Activated CD4-positive, alpha-beta T cell treated with anti-CD3 and anti-CD28 coated beads for 1 hour (primary cell): ENCODE data around the gene TTC1.
"Not testable (repeated sequence)": the region's sequence is repeated elsewhere in the genome, so short reads cannot be mapped to it uniquely, and the experiment has no call there.

Source experiments
- DNase-seq: peaks from one replicate; pipeline ENCODE4 v3.0.0-alpha.2; 2020

TTC1 gene, protein sequence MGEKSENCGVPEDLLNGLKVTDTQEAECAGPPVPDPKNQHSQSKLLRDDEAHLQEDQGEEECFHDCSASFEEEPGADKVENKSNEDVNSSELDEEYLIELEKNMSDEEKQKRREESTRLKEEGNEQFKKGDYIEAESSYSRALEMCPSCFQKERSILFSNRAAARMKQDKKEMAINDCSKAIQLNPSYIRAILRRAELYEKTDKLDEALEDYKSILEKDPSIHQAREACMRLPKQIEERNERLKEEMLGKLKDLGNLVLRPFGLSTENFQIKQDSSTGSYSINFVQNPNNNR

DNA sequence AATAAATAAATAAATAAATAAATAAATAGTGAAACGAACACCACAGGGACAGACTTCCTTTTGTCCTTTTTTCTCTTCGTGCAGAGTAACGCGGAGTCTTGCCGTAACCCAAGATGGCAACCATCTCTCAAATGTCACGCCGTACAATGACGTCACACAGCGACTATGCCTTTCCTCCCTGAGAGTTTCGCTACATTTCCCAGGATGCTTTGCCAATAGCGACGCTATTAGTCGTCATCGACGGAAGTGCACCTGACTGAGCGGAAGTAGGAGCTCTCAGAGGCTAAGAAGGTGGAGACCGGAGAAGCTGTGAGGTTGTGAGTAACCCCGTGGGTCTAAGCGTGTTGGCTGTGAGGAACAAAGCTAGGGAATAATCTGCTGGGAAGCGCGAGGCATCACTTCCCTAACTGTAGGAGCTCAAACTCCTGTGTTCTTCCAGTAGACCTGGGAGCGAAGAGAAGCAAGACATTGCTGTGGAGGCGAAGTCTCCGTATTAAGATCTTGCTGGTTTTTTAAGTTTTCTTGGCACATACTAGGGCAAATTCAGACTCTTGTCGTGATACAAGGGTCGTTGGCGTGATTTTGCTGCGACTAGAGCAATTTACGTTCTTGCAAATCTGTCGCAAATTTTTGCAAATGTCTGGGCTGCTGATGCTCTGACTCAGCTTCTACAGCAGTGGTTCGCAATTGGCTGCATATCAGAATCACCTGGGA, at the start of gene TTC1:
TTC1 (plus strand) TSS at position 263 of the 714 bp plus-strand sequence. CDS start 1,390 bp downstream, outside the sequence.
- DNase-seq, result peak; percentile 87

DNA sequence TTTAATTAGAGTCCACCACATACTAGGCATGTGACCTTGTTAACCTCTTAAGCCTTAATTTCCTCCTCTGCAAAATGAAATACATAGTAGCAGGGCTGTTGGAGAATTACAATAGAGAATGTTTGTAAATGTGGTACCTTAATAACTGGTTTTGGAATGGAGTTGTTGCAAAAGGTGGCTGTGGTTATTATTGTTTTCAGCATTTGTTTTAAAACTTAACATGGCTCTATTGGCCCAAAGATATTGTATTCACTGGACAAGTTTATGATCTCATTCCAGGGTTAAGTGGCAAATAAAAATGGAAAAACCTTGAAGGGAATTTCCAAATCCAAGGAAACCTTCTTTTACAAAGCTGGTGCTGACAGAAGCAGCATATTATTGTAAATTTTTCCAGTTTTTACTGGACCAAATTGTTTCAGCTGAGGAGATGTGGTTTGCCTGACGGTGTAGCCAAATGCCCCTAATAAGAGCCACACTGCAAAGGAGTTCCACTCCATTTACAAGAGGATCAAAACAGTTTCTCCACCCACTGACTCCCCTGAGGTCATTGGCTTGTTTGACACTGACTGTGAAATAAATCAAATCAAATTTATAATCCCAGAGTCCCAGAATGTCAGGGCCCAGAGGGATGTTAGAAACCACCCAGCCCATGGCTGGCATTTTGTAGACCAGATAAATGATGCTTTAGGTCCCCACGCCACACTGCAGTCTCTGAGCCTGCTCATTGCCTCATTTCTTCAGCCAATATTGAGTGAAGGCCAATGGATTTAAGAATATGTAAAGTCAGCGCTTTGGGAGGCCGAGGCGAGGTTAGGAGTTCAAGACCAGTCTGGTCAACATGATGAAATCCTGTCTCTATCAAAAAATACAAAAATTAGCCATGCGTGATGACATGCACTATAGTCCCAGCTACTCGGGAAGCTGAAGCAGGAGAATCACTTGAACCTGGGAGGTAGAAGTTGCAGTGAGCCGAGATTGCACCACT, 47.5 kb upstream of the TTC1 start:
- DNase-seq, result no peak

DNA sequence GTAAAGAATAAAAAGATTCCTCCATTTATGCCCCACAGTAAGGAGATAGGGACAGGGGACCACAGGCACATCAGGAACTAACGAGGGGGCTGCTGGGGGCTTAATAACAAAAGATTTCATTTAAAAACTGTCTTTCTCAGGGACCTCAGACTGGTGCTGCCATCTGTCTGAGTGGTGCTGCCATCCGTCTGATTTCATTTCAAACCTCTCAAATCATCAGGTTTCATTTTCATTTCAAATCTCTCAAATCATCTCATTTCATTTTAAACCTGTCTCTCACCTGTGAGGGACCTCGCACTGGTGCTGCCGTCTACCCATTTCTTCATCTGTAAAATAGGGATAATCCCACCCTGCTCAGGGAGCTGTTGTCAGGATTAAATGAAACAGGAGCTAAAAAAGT, 46.7 kb upstream of the TTC1 start:
- no peak for DNase-seq

DNA sequence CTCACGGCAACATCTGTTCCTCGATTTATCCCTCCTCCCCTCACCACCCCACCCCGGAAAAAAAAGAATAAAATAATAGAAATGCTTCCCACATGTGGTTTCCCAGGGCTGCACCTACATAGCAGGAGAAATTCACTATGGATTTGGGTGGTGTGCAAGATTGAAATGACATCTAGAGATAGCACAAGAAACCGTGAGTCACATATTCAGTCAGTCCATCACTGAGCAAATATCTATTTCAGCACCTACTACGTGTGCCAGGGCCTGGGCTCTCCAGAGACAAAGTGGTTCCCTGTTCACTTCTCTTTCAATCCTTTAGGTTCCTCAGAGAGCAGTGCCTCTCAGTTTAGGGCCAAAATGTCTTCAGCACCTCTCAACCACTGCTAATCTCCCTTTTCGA, 45.0 kb upstream of the TTC1 start:
- DNase-seq, result no peak

DNA sequence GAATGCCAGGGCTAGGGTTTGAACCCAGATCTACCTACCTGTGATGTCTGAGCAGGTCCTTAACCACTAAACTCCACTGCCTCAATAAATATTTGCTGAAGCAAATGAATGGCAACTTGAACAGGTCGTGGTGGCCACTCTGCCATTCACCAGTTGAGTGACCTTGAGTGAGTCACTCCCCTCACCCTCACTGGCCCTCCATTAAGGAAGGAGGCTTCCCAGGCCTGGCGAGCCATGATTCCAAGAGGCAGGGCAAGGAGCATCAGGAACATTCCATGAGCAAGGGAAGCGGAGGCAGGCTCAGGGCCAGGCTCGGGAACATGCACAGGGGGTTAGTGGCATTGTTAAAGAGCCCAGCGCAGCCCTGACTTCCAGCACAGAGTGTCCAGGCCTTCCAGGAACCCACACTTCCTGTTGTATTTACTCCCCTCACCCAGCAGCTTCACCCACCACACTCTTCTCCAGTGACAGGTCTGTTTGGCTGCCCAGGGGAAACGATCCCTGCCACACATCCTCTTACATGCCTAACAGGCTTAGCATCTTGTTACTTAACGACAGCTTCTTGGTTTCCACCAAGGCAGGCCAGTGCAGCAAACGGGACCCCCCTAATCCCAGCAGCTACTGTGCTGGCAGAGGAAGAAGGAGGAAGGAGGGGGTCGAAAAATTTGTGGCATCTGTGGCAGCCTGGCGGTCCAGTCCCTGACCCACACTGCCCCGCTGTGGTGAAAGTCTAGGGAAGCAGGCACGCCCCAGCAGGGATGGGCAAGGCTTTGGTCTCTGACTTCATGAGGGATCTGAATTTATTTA, 43.7 kb upstream of the TTC1 start:
- no peak for DNase-seq

DNA sequence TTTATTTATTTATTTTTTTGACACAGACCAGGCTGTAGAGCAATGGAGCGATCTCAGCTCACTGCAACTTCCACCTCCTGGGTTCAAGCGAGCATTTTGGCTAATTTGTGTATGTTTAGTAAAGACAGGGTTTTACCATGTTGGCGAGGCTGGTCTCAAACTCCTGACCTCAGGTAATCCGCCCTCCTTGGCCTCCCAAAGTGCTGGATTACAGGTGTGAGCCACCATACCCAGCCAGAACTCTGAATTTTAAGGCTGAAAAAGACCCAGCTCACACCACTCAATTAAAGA, 43.2 kb upstream of the TTC1 start:
- DNase-seq, result not testable (repeated sequence)

DNA sequence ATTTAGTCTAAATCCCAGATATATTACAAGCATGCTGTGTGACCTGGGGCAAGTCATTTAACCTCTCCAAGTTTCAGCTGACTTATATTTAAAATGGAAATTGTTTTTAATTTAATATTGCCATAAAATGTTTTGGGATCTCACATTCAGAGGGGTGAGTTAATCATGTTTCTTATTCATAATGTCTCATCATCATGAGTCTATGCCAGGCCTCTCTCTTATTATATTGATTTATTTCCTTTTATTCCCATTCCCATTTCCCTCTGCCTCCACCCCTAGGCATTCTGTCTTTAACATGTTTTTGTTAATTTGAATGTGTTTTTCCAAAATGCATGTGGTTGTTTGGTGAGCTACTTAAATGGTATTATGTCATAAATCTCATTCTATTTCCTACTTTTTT, 39.0 kb upstream of the TTC1 start:
- no peak for DNase-seq

DNA sequence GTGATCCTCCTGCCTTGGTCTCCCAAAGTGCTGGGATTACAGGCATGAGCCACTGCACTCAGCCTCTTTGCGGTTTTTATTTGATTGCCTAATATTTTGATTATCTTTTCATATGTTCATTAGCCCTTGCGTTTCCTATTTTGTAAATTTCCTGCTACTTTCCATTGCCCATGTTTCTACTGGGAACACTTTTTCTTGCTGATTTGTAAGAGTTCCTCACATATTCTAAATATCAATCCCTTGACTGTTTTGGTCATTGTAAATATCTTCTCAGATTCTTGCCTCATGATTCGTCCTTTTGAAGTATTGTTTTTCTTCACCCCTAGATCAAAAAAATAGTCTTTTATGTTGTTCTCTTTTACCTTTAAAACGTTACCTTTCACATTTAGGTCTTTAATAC, 37.9 kb upstream of the TTC1 start:
- no peak for DNase-seq

DNA sequence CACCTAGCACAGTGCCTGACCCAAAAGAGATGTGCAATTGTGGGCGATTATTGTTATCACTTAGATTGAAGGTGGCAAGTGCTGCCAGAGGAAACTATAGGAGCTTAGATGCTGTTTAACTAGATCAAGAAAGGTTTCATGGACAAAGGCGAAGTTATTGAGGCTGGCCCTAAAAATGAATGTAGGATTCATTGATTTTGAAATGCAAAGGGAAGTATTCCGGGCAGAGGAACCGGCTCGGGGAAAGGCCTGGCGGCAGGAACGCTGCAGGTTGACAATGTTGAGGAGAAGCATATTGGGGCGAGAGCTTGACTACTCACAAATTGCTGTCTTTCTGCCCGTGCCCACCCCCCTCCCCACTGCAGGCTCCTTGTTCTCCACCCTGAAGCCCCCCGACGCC, 37.4 kb upstream of the TTC1 start:
- DNase-seq, result no peak

DNA sequence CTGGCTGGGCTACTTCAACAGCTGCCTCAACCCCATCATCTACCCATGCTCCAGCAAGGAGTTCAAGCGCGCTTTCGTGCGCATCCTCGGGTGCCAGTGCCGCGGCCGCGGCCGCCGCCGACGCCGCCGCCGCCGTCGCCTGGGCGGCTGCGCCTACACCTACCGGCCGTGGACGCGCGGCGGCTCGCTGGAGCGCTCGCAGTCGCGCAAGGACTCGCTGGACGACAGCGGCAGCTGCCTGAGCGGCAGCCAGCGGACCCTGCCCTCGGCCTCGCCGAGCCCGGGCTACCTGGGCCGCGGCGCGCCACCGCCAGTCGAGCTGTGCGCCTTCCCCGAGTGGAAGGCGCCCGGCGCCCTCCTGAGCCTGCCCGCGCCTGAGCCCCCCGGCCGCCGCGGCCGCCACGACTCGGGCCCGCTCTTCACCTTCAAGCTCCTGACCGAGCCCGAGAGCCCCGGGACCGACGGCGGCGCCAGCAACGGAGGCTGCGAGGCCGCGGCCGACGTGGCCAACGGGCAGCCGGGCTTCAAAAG, 36.9 kb upstream of the TTC1 start:
- DNase-seq, result no peak

DNA sequence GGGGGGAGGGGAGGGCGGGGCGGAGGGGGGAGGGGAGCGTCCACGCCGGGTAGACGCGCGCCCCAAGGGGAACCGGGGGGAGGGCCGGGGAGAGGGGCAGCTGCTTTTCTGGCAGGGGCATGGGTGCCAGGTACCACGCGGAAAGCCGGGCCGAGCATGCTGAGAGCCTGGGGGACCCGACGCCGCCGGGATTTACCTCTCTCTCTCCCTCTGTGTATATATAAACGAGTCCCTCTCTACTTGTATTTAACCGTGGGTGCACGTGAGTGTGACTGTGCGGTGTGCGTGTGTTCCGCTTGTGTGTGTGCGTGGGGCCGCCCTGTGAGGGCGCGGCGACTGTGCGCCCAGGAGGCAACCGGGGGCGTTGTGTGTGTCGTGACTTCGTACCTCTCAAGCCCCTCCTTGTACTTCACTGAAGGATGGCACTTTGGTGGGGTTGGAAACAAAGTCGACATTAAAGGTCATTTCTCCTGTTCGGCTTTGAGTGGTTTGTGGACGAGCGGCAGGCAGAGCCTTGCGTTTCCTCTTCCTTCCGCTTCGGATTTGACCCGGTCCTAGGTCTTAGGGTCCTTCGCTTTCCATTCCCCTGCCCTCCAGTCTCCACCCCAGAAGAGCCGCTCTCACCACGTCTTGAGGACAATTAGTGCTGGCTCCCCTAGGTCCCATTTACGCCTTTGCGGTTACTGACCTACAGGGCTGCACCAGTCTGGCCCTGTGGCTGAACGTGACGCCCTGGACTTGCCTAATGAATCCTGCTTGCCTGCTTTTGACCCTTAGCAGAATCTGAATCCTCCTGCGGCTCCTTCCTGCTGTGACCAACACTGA, 36.2 kb upstream of the TTC1 start:
- no peak for DNase-seq

DNA sequence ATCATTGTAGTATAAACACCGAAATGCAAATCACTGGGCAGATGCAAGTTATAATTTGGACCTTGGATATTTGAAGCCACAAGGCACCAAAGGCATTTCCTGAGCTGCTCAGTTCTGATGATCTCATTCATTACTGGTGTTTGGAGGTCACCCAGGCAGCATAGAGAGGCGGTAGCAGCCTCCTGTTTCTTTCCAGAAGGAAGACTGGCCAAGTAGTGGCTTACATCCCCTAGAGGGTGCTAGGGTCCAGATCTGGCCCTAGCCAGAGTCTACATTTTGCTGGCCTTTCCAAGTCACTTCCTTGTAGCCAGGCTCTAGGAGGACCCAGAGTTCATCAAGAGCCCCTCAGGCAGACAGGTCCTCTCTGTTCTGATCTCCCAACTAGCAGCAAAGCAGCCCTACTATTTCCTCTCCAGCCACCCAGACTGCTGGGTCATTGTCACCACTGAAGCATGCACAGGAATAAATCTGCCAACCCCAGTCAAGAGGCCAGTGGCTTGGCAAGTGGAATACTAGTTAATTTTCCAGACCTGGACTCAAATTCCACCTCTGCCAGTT, 33.4 kb upstream of the TTC1 start:
- no peak for DNase-seq

DNA sequence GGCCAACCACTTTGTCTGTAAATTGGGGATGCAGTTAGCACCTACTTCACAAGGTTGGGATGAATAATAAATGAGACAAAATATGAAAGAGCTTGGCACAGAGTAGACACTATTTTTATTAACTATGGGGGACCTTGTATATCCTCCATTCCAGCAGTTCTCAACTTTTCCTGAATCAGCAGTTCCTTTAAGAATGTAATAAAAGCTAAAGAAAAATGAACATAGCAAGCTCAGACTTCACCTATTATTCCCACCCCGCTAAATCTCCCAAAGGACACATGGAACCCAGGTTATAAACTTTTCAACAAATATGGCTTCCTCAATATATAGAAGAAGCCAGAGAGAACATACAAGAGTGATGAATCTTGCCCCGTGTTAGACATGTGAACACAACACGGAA, 32.0 kb upstream of the TTC1 start:
- DNase-seq, result no peak

DNA sequence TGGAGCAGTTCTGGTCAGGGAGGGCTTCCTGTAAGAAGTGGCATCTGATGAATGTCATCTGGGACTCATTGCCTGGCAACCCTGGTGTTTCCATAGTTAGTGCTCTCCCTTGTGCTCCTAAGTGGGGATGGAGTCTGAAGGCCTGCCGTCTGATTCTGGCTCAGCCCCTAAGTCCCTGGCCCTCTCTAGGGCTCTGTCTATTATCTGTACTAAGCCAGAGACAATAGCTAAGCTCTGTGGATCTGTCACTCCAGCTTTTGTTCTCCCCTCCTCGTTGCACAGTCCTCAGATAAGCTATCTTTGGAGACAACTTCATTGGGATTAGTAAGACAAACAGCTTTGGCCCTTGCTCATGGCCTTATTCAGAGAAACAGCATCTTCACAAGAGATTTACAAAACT, 30.6 kb upstream of the TTC1 start:
- no peak for DNase-seq

DNA sequence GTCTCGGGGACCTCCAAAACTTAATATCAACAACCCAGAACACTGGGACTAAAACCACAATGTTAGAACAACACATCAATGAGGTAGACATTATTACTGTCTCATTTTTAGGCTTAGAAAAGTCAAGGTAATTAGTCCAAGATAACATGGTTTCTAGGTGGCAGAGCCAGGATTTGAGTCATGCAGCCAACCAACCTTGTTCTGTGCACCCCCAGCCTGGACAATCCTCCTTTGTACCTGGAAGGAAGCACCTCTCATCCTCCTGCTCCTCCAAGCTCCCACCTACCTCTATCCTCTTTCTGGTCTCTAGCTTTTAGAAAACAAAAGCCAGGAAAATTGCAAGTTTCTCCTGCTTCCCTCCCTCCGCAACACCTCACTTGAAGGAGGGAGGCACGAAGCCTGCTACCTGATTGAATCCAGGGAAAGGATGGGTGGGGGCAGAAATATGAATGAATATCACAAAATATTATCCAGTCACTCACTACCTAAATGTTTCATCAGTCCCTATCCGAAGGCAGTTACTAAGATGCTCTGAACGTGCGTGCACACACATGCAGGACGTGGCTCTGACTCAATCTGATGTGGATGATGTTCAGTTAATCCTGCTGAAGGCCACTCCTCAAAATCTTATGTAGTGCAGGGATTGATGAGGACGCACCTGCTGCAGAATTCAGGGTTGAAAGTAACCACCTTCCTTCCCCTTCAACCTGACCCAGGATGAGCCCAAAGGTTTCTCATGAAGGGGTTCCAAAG, 26.3 kb upstream of the TTC1 start:
- DNase-seq, result no peak

DNA sequence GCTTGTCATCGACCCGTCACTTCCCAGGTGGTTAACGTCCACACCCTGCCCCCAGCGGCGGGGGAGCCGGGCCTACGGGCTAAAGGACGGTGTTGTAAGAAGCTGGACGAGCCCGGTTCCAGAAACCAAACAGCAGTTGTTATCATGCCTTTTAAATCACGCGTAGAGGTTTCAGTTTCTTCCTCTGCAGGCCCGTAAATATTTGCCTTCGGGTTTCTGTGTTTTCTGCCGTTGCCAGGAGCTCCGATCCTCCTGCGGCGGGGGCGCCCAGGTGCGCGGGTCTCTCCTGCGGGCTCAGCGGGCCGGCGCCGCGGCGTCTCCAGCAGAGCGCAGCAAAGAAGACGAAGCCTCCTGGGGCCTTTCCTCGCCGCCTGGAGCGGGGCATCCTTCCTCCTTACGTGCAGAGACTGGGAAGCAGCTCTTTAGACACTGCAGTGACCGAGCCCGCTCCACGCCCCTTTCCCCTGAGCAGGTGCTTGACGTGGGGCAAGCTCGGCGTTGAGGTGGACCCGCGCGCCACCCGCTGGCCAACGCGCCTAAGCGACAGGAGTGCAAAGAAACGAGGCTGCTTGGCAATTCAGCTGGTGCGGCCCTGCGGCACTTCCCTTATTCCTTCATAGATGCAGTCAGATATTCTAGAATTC, 21.8 kb upstream of the TTC1 start:
- DNase-seq, result peak; percentile 58

DNA sequence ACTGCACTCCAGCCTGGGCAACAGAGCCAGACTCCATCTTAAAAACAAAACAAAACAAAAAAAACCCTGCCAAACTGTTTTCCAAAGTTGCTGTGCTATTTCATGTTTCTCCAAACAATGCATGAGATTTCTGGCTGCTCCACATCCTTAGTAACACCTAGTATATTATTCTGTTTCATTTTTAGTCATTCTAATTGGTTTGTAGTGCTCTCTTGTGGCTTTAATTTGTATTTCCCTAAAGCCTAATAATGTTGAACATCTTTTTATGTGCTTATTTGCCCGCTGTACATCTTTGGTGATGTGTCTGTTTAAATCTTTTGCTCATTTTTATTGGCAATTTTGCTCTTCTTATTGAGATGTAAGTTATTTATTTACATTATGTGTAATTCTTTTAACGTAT, 18.4 kb upstream of the TTC1 start:
- no peak for DNase-seq

DNA sequence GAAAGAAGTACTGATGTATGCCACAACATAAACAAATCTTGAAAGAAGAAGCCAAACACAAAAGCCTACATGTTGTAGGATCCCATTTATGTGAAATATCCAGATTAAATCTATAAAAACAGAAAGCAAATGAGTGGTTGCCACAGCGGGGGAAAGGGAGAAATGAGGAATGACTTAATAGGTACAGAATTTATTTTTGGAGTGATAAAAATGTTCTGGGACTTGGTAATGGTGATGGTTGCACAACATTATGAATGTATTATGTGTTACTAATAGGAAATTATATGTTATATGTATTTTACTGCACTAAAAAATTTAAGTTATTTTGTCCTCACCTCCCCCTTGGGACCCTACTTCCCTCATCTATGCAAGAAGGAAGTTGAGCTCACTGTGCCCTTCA, 16.4 kb upstream of the TTC1 start:
- no peak for DNase-seq

DNA sequence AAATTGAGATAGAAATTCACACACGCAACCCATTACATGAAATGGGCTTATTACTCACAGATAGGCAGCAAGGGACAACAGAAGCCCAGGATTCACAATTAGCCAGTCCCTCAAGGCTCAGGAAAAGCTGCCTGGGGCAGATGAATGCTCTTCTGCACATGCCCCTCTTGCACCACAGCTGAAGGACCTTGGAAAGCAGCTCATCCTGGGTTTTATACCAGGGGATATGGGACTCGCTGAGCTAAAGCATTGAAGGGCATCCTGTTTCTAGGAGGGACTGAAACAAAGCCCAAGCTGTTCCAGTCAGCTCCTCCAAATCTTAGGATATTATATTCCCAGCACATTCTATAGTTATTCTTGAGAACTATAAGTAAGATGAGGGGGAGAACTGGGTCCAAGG, 15.7 kb upstream of the TTC1 start:
- no peak for DNase-seq

DNA sequence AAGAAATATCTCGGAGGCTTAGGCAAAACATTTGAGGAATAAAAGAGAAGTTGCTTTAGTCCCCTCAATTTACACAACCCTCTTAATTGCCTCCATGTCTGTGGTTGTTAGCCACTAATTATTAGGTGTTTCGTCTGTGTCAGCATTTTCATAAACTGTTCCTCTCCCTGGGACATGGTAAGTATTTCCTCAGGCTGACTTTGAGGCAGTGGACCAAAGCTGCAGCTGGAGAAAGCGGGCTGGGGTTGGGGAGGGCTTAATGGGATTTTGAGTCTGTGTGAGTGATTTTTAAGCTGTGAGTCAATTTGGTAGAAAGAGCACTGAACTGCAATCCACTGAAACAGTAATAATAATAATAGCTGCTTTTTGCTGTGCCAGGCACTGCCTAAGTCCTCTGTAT, 13.0 kb upstream of the TTC1 start:
- DNase-seq, result no peak
